SHP77 treated with DMSO at 0.1 percent for 48 hours (cell line): ENCODE data around the gene ANAPC15.

ENCODE experiments used
- DNase-seq: peaks from one replicate; lab custom pipeline; 2025; lab: John Stamatoyannopoulos, UW

Gene ANAPC15

DNA sequence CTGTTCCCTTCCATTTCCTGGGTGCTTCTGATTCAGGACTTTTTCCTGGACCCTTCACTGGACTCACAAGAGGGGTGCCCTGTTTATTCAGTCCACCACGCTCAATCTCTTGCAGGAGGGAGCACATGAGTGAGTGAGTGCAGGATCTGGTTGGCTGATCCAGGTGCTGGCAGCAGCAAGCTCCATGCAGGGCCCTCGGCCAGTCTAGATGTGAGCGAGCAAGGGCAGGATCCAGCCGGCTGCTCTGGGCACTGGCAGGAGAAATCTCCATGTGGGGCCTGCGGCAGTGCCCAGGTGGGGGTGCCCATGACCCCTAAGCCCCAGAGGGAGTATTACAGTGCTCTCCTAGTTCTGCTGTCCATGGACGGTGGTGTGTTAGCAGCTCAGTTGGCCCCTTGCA, 11.6 kb upstream of the ANAPC15 start:
- no peak for DNase-seq

DNA sequence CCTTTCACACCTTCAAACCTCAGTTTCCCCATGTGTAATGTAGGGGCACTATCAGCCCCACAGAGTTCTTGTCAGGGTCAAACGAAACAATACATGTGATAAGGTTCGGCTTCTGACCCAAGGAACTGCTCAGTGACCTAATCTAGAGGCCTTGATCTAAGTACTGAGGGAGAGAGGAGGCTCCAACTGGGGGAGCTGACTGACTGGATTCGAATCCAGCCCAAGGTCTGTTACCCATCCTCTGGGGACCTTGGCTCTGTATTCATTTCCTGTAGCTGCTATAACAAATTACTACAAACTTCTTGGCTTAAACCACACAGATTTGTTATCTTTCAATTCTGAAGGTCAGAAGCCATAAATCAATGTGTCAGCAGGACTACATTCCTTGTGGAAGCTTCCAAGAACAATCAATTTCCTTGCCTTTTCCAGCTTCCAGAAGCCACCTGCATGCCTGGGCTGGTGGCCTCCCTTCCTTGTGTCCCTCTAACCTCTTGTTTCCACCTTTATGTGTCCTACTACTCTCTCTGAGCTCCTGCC, 10.7 kb upstream of the ANAPC15 start:
- no peak for DNase-seq

DNA sequence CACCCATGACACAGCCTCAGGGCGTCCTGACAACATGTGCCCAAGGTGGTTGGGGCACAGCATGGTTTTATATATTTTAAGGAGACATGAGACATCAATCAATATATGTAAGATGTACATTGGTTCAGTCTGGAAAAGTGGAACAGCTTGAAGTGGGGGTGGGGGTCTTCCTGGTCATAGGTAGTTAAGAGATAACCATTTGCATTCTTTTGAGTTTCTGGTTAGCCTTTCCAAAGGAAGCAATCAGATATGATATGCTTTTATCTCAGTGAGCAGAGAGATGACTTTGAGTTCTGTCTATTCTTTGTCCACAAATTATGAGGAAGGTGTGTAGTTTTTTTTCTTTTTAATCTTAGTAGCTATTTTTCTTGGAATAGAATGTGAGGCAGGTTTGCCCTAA, 10.1 kb upstream of the ANAPC15 start:
- DNase-seq, result no peak

DNA sequence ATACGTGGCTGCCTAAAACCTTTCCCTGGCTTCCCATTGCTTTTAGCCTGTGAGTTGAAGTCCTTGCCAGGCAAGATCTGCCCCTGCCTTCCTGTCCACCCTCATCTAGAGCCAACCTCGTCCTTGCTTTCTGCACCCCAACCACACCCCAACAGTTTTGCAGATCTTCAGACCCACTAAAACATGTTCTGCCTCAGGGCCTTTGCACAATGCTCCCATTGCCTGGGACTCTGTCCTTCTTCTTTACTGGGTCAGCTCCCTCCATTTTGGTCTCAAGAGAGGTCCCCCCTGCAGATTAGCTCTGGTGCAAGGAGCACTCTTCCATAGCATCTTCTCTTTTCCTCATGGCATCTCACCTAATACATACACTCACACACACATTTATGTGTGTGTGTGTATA, 8.4 kb upstream of the ANAPC15 start:
- no peak for DNase-seq

DNA sequence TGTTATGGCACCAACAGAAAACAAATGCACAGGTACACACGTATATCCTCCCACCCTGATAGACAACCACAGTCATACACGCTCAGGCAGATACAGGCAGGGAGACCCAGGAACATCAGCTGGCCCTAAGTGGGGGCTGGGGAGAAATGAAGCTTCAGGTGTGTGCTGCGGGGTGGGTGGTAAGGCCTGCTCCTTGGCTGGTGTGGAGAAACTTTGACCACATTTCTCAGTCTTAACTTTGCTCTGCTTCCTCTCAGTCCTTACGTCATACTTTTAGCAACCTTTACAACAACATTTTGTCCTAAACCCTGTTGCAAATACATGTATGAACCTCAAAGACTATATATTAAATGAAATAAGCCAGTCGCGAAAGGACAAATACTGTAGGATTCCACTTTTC, 6.7 kb upstream of the ANAPC15 start:
- no peak for DNase-seq

GRCh38 chr11:72116019-72116755, 3.7 kb upstream of the ANAPC15 start:
- no peak for DNase-seq

DNA sequence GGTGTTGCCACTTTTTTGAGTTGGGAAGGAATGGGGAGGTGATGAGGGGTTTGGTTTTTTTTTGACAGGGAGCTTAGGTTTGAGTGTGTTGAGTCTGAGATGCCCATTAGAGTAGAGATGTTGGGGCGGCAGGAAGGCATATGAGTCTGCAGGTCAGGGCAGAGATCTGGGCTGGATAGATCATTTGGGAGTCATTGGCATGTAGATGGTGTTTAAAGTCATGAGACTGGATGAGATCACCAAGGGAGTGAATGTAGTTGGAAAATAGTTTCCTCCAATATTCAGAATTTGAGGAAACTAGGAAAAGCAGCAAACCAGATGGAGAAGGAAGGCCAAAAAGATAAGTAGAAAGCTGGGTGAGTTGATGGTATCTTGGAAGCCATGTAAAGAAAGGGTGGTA, 2.1 kb upstream of the ANAPC15 start:
- no peak for DNase-seq

DNA sequence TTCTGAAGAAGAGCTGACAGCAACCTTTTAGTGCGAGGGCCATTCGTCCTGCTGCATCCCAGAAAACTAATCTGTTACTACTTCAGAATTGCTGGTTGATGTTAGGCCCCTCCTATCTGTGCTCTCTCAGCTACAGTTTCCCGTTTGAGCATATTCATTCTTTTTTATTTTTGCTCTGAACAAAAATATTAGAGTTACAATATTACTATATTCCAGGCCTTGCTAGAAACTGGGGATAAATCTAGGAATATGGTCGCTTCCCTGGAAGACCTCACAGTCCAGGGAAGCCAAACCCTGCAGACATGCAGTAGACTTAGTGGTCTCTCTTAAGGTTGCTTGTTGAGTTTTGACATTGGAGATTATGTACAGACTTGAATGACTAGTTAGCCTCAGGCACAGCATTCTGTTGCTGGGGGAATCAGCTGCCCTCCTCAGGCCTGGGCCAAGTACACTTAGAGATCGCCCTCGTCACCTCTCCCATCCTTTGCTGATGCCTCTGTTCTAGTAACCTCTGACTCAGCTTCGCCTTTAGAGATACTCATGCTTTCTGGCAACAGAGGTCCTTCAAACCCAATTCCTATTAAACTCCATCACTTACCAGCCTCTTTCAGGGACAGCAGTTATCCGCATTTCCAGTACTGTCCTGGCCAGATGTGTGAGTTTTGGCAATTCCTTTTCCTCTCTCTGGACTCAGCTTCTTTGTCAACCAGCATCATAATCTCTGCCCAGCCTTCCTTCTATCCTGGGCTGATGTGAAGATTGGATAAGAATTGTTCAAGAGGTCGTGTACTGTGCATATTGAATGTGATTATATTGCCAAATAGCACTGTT, 698 bp upstream of the ANAPC15 start:
- DNase-seq, result no peak

GRCh38 chr11:72111300-72112142, 974 bp downstream of the ANAPC15 start:
- DNase-seq, result no peak

- DNase-seq, result no peak
These were observed 6.6 kb downstream of the ANAPC15 start, which contains the start of gene TOMT for GRCh38 chr11:72105888-72106287. Gene TOMT (plus strand): TSS chr11:72105924. CDS start chr11:72105952, 28 bp downstream.

DNA sequence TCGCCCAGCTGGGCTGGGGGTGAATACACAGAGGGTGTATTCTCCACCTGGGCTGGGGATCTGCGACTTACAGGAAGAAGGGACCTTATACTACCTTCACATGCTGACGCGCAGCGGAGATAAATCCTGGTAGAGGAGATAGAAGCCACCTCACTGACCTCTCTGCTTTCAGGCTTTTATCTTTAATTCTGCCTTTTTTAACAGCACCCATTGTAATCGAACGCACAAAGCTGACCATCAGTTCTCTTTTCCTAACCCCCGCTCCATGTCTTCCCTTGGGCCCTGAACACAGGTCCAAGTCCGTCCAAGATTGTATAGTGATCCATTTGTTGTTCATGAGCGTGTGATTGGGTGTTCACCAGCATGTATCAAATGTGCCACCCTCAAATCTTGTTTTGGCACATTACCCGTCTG, 8.7 kb downstream of the ANAPC15 start:
- DNase-seq, result no peak

DNA sequence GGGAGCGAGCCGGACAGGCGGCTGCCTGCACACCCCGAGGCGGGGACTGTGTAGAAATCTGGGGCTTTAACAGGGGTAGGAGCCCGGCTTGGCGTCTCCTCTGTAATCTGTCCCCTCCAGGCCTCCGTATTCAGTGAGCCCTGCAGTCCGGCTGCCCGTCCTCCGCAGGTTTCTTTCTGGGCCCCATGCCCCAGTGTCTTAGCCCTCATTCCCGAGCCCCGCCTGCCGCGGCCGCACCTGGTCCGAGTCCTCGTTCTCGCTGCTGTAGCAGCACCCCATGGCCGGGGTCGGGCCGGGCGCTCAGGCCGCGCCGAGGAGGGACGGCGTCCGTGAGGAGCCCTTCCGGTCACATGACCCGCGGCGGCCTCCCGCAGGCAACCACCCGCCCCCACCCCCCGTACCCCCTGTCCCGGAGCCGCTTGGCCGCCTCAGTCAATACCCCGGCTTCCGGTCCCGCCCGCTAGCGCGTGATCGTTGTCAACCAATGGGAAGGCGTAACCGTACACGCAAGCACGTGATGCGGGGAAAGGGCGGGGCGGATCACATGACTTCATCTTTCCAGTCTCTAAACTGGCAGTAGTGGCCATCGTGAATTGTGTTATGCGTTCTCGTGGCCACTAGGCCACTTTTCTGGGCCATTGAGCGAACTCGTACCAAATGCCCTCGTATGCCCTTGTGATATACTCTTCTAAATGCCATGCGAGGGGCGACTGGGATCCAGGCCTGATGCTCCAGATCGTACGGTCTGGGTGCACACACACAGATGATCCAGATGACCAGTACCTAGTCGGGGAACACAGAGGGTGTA, 9.3 kb downstream of the ANAPC15 start, which contains the start of gene LAMTOR1:
Gene LAMTOR1 (minus strand): TSS at position 352 of the 808 bp plus-strand sequence. CDS start 73 bp downstream, at position 279.
- peak; percentile 99 for DNase-seq

- no peak for DNase-seq
These were observed 9.9 kb downstream of the ANAPC15 start for GRCh38 chr11:72102631-72102945.

- DNase-seq, result no peak
These were observed 10.3 kb downstream of the ANAPC15 start for GRCh38 chr11:72102162-72102561.

DNA sequence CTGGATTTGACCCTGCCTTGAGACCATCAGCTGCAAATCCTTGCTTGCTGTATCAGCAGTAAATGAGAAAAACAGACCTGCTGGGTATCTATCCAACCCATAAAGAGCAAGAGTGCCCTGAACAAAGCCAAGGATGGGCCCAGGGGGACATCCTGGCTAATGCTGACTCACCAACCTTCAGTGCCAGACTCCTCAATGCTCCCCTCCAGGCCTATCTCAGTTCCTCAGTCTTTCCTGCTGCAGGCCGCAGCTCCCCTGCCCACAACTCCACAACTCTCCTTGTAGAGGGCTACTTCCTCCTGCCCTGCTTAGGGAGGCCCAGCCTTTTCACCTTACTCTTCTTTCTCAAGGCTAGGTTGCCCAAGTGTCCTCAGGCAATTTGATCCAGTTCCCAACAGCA, 12.0 kb downstream of the ANAPC15 start:
- no peak for DNase-seq

DNA sequence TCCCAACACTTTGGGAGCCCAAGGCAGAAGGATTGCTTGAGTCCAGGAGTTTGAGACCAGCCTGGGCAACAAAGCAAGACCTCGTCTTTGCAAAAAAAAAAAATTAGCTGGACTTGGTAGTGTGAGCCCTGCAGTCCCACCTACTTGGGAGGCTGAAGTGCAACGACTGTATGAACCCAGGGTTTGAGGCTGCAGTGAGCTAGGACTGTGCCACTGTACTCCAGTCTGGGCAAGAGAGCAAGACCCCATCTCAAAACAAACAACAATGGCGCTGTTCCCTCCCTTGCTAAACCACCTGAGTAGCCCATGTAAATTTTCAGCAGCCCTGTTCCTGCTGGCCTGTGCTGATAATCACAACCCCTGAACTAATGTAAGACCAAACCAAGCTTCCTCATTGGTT, 12.5 kb downstream of the ANAPC15 start:
- DNase-seq, result no peak

DNA sequence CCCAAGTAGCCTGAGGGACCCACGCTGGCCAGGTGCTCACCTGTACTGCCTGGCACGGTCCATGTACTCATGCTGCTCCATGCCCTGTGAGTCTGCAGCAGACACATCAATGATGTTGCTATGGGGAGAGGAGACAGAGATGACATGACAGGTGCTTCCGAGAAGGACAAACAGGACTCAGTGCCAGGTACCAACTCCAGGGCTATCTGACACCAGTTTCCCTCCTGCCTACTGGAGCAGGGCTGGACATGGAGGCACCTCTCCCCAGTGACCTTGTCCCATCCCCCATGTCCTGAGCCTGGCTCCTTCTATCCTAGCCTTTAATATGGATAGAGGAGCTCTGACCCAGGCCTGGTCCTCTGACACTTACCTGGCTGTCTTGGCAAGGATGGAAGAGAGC, 13.8 kb downstream of the ANAPC15 start:
- DNase-seq, result no peak

GRCh38 chr11:72091292-72091691, 21.2 kb downstream of the ANAPC15 start:
- no peak for DNase-seq

GRCh38 chr11:72088076-72088808, 24.3 kb downstream of the ANAPC15 start:
- no peak for DNase-seq

DNA sequence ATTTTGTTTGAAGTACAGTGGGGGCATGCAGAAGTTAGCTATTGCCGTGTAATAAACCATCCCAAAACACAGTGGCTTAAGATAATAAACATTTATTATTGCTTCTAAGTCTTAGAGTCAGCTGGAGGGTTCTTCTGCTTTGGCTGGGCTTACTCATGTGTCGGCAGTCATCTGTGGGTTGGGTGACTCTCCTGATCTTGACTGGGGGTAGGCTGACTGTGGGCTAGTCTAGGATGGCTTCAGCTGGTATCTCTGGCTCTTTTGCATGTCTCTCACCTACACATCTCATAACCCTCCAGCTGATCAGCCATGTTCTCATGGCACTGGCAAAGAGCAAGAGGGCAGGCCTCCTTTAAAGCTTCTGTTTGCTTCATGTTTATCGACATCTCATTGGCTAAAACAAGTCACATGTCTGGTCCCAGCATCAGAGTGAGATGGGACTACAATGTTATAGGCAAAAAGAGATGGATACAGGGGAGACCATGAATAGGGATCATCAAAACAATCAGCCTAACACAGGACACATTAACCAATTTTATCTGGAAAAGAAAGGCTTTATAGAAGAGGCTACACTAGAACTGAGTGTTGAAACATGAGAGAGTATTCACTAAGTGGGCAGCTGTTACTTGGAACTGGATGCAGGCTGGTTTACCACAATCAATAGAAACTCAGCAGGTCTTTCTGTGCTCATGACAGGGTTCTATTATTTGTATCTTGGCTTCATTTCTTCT, 26.7 kb downstream of the ANAPC15 start:
- DNase-seq, result no peak
